Measurements from ENCODE around the gene CHDH.

- TF ChIP-seq CTCF (IDR thresholded peaks at IDR 0.05) = no peak
- TF ChIP-seq POLR2A (IDR thresholded peaks at IDR 0.05) = no peak
Measured at GRCh38 chr3:53844262-53845102, 1.7 kb downstream of the CHDH start.
